Measurements from ENCODE around the gene TARS2. TPM values are rescaled to one million over a fixed set of nuclear protein-coding genes. Genes with fewer than 3 reads are reported as not detected.

Gene TARS2
- polyA plus RNA-seq, 1 experiment = 14.6 TPM

DNA sequence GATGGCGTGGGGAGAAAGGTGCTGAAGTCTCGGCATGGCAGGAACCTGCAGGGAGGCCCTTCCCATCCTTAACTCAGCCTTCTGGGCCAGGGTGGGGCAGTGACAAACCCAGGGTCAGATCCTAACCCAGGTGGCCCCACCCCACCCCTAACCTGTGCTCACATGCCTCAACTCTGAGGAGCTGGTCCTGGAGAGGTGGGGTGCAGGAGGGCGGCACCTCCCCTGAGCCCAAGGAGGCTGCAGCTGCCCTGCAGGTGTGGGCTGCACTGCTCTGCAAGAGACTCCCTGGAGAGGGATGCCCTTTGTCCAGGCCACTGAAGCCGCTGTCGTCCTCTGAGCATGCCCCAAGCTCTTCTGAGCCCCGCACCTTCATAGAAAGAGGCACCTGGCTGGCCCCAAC, 46.8 kb downstream of the TARS2 start:
- no peak for DNase-seq (ENCODE audit: low read depth, low spot score)
- CTCF ChIA-PET = interaction anchor here (0.6 to 6.3 kb wide), 6 partner anchors 18 to 278 kb away, joined by 3 to 39 read pairs (median 8); partner anchors contain the start of gene FALEC
- Histone ChIP-seq H3K27me3 (ENCODE audit: control insufficient read depth, insufficient read depth, low read length) (no peaks in the 10 kb centered on the region), H3K27ac (ENCODE audit: low read depth, low read length) (no peak overlapping the region), H3K9me3 (ENCODE audit: control insufficient read depth, insufficient read depth, low read length) (no peaks in the 10 kb centered on the region), H3K4me3 (ENCODE audit: low read depth, low read length) (no peak overlapping the region)
- TF ChIP-seq, protein P1, sequence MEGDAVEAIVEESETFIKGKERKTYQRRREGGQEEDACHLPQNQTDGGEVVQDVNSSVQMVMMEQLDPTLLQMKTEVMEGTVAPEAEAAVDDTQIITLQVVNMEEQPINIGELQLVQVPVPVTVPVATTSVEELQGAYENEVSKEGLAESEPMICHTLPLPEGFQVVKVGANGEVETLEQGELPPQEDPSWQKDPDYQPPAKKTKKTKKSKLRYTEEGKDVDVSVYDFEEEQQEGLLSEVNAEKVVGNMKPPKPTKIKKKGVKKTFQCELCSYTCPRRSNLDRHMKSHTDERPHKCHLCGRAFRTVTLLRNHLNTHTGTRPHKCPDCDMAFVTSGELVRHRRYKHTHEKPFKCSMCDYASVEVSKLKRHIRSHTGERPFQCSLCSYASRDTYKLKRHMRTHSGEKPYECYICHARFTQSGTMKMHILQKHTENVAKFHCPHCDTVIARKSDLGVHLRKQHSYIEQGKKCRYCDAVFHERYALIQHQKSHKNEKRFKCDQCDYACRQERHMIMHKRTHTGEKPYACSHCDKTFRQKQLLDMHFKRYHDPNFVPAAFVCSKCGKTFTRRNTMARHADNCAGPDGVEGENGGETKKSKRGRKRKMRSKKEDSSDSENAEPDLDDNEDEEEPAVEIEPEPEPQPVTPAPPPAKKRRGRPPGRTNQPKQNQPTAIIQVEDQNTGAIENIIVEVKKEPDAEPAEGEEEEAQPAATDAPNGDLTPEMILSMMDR (IDR thresholded peaks at IDR 0.05; ENCODE audit: low read depth, low read length) = no peak
- POLR2A ChIA-PET = no interaction called here

DNA sequence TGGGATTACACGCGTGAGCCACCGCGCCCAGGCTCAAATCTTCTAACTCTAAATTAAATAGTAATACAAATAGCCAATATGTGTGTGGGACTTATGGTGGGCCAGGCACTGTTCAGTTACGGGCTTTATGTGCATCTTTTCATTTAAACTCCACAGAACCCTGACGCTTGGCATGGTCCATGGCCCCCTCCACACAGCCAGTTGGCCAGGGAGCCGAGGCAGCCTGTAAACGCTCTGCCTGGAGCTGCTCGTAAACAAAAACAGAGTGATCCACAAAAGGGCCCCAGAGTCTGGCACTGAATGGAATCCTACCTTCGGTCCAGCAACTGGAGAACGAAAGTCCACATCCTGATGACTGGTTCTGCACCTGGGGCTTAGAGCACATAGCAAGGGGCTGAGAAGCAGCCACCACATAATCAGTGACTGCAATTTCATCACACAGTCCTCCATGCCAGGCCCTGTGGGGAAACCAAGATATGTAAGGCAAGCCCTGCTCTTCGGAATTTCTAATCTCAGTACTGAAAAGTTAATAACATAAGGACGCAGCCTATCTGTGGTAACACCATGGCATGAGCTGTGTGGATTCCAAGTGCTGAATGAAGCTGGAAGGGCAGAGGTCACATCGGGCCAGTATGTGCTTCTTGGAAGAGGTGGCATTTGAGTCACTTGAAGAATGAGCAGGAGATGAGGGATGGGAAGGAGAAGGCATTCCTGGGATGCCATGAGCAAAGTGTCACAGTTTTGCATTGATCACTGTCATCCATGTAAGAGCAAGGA, 48.5 kb downstream of the TARS2 start:
- POLR2A ChIA-PET = no interaction called here

DNA sequence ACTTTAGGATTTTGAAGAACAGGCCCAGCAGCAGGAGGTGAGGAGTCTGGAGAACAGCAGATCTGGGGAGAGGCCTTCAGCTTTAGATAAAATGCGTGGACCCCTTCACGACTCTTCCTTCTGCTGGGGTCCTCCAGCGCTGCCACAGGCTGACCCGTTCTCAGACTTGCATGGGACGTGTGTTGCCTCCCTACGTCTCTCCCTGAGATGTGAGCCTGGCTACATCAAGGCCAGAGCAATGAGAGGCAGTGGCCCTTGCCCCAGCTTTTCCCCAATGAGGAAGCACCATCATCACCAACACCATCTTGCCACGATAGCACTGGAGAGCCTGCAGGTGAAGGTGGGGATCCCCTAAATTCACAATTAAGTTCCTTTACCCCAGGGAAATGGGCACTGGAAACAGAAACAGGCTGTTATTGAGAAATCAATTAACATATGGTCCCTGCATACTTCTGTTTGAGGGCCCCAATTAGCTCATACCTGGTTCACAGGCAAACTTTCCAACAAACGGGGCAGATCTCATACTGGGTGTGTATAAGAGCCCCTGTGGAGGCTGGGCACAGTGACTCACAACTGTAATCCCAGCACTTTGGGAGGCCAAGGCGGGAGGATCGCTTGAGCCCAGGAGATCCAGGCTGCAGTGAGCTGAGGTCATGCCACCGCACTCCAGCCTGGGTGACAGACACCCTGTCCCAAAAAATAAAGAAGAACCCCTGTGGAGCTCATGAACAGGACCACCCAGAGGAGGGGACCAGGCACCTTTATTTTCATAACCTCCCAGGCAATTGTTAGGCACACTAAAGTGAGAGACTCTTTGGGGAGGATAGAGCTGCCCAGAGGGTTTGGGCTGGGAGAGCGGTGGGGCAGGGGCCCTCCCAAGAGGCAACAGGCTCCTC, 49.9 kb downstream of the TARS2 start:
- no peaks in the 10 kb centered on the region for H3K27me3 ChIP-seq (ENCODE audit: control insufficient read depth, insufficient read depth, low read length)
- H3K4me3 ChIP-seq (ENCODE audit: low read depth, low read length) = no peak overlapping the region
- DNase-seq (ENCODE audit: low read depth, low spot score) = no peak
- peak overlapping the region; percentile 65 for H3K27ac ChIP-seq (ENCODE audit: low read depth, low read length)
- ChIA-PET POLR2A (interaction anchor here (0.6 kb wide), 1 partner anchor 8 kb away, joined by 6 read pairs; no protein-coding TSS in a partner anchor), CTCF (interaction anchor here (0.8 to 3.7 kb wide), 4 partner anchors 11 to 281 kb away, joined by 3 to 17 read pairs (median 4); no protein-coding TSS in a partner anchor)
- no peaks in the 10 kb centered on the region for H3K9me3 ChIP-seq (ENCODE audit: control insufficient read depth, insufficient read depth, low read length)
- TF ChIP-seq, protein P1 (IDR thresholded peaks at IDR 0.05; ENCODE audit: low read depth, low read length) = no peak

More for the DNA sequence above, 48.5 kb downstream of the TARS2 start:
- Histone ChIP-seq H3K27me3 (ENCODE audit: control insufficient read depth, insufficient read depth, low read length) (no peaks in the 10 kb centered on the region), H3K4me3 (ENCODE audit: low read depth, low read length) (no peak overlapping the region), H3K27ac (ENCODE audit: low read depth, low read length) (no peak overlapping the region), H3K9me3 (ENCODE audit: control insufficient read depth, insufficient read depth, low read length) (no peaks in the 10 kb centered on the region)
- no peak for DNase-seq (ENCODE audit: low read depth, low spot score)
- TF ChIP-seq, protein P1 (IDR thresholded peaks at IDR 0.05; ENCODE audit: low read depth, low read length) = no peak
- CTCF ChIA-PET = no interaction called here

DNA sequence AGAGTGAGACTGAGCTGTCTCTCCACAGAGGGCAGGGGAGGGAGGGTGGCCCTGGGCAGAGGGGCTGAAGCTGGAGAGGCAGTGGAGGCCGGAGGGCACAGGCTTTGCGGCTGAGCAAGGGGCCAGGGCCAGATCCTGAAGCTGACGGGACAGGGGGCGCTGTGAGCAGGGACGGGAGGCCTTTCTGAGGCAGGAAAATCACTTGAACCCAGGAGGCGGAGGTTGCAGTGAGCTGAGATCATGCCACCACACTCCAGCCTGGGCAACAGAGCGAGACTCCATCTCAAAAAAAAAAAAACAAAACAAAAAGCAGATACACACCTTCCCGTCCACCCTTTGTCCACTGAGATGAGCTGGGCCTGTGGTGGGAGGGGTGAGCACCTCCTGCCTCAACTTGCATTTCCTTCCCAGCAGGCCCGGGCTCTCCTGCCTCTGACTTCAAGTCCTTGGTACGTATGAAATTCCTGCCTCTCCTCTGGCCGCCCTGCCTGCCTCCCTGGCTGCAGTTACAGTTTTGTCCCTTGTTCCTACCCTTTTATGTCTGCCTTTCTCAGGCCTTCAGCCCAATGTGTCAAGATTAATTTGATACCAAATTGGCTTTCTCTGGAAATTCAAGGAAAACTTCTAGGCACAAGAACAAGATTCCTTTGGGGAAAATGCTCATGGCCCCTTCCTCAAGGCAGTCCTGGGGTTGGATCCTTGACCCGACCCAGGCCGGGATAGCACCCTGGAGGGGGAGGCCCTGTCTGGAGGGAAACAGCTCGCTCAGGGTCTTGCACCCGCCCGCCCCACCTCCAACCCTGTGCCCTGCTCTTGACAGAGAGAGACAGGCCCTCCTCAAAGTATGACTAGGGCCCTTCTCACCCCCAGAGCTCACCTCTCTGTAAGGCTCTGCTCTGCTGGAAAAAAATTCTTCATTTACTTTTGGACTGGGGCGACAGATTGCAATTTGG, 50.8 kb downstream of the TARS2 start:
- CTCF ChIA-PET = interaction anchor here (0.6 to 3.7 kb wide), 4 partner anchors 10 to 282 kb away, joined by 3 to 17 read pairs (median 4); no protein-coding TSS in a partner anchor
- POLR2A ChIA-PET = interaction anchor here (0.6 kb wide), 2 partner anchors 9 to 54 kb away, joined by 5 to 6 read pairs; no protein-coding TSS in a partner anchor
- Histone ChIP-seq H3K4me3 (ENCODE audit: low read depth, low read length) (no peak overlapping the region), H3K27ac (ENCODE audit: low read depth, low read length) (peak overlapping the region; percentile 73), H3K9me3 (ENCODE audit: control insufficient read depth, insufficient read depth, low read length) (no peaks in the 10 kb centered on the region), H3K27me3 (ENCODE audit: control insufficient read depth, insufficient read depth, low read length) (no peaks in the 10 kb centered on the region)
- TF ChIP-seq, protein P1 (IDR thresholded peaks at IDR 0.05; ENCODE audit: low read depth, low read length) = no peak
- peak; percentile 42 for DNase-seq (ENCODE audit: low read depth, low spot score)
